ENCODE data around the gene ZC3H12D.

DNA sequence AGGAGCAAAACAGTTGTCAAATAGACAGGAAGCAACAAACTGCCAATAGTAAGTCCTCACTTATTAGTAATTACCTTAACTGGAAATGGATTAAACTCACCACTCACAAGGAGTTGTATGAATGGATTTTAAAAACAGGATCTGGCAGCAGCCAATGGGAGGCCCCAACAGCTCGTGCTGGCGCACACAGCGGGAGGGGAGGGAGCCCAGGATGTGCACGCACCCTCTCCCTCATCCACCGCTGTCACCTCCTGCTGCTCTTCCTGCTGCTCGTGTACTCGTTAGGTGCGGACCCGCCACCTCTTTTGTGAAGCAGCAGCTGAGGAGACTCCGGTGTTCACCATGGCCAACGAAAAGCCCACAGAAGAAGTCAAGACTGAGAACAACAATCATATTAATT lies 84.8 kb downstream of the ZC3H12D start, which contains the start of gene SUMO4:
- TF ChIP-seq, protein P1, sequence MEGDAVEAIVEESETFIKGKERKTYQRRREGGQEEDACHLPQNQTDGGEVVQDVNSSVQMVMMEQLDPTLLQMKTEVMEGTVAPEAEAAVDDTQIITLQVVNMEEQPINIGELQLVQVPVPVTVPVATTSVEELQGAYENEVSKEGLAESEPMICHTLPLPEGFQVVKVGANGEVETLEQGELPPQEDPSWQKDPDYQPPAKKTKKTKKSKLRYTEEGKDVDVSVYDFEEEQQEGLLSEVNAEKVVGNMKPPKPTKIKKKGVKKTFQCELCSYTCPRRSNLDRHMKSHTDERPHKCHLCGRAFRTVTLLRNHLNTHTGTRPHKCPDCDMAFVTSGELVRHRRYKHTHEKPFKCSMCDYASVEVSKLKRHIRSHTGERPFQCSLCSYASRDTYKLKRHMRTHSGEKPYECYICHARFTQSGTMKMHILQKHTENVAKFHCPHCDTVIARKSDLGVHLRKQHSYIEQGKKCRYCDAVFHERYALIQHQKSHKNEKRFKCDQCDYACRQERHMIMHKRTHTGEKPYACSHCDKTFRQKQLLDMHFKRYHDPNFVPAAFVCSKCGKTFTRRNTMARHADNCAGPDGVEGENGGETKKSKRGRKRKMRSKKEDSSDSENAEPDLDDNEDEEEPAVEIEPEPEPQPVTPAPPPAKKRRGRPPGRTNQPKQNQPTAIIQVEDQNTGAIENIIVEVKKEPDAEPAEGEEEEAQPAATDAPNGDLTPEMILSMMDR (conservative IDR thresholded peaks at IDR 0.05) = no peak
- no peak for TF ChIP-seq EZH2 (IDR thresholded peaks at IDR 0.05; ENCODE audit: low read depth)
